Spleen (tissue), 11 donors: ENCODE results near the gene ARHGAP11A. TPM values are rescaled to one million over a fixed set of nuclear protein-coding genes. Genes with fewer than 3 reads are reported as not detected.

Experiments
- DNase-seq: peaks from one replicate; pipeline ENCODE4 v3.0.0-alpha.2; 2020
- H3K27ac ChIP-seq, 8 donors: fragments of 200-600 bp; sonication (generic) in 7 of 8; 1 replicate in 4 of 8; 2 replicates in 4 of 8; pipeline versions ENCODE4 v1.5.0 to v1.8.0; 2016 to 2021; ENCODE audit warnings: inconsistent platforms in 4 of 8, mild to moderate bottlenecking in 4 of 8, moderate library complexity in 1 of 8
- H3K27me3 ChIP-seq, 7 donors: fragments of 200-600 bp; sonication (generic) in 6 of 7; replicated peaks in 1 of 7; 1 replicate in 4 of 7; 2 replicates in 3 of 7; pipeline versions ENCODE4 v1.5.0 to v1.8.0; 2016 to 2021; ENCODE audit warnings: inconsistent platforms in 3 of 7, mild to moderate bottlenecking in 1 of 7
- H3K36me3 ChIP-seq, 6 donors: fragments of 200-600 bp; sonication (generic) in 5 of 6; 1 replicate in 4 of 6; 2 replicates in 2 of 6; pipeline versions ENCODE4 v1.5.0 to v1.8.0; 2016 to 2021; ENCODE audit warnings: inconsistent platforms in 2 of 6
- H3K4me1 ChIP-seq, 6 donors: fragments of 200-600 bp; sonication (generic) in 5 of 6; 1 replicate in 3 of 6; 2 replicates in 3 of 6; pipeline versions ENCODE4 v1.5.0 to v1.8.0; 2016 to 2021; ENCODE audit warnings: inconsistent platforms in 3 of 6
- H3K4me3 ChIP-seq, 8 donors: fragments of 200-600 bp; sonication (generic) in 7 of 8; 1 replicate in 4 of 8; 2 replicates in 4 of 8; pipeline versions ENCODE4 v1.5.0 to v1.8.0; 2016 to 2021; ENCODE audit warnings: inconsistent platforms in 4 of 8, mild to moderate bottlenecking in 4 of 8, moderate library complexity in 2 of 8
- H3K9me3 ChIP-seq, 8 donors: fragments of 200-600 bp; sonication (generic) in 7 of 8; 1 replicate in 4 of 8; 2 replicates in 4 of 8; pipeline versions ENCODE4 v1.5.0 to v1.8.0; 2016 to 2021; ENCODE audit warnings: inconsistent platforms in 4 of 8
- CTCF ChIP-seq, 11 experiments: fragments of 200-600 bp in 7 of 11; fragments of 450-650 bp in 4 of 11; sonication (generic) in 4 of 11; IDR thresholded peaks in 8 of 11; conservative IDR thresholded peaks in 3 of 11; 1 replicate in 7 of 11; 2 replicates in 4 of 11; pipeline versions ENCODE4 v1.4.0 to v1.8.0; 2016 to 2021; ENCODE audit warnings: antibody characterized with exemption in 11 of 11, inconsistent platforms in 4 of 11, mild to moderate bottlenecking in 1 of 11
- POLR2A ChIP-seq, 3 donors: fragments of 450-650 bp; IDR thresholded peaks; one replicate each; pipeline ENCODE4 v1.5.1; 2017; ENCODE audit warnings: antibody characterized with exemption in 3 of 3, mild to moderate bottlenecking in 1 of 3
- POLR2AphosphoS5 ChIP-seq, 3 donors: sonication (generic); formaldehyde crosslinking; IDR thresholded peaks; one replicate each; pipeline ENCODE4 v1.5.1; 2017; ENCODE audit warnings: antibody characterized with exemption in 3 of 3
- WGBS, 5 donors: extraction: QIAGEN DNeasy Blood & Tissue Kit in 3 of 5; methylation state at CpG; one replicate each; pipeline versions ENCODE4 v1.1.5 to v1.1.7; 2013 to 2018; 5-methylcytosine and 5-hydroxymethylcytosine counted together
- intact Hi-C: fragments of 100-400 bp; cut with DNase I; formaldehyde crosslinking; loops from one replicate; pipeline ENCODE4 v1.15.0; 2023; ENCODE audit warnings: low total_unique reads
- polyA plus RNA-seq, 3 donors: library from polyadenylated mRNA; stranded (reverse); fragments of 200-250 nt; gene quantifications; one replicate each; pipeline ENCODE4 v1.2.1, GENCODE V29; 2013
- total RNA-seq, 7 donors: library from RNA; depleted of rRNA in 3 of 7; stranded (reverse); fragments of >200 nt in 3 of 7; fragmentation: NEBNext Ultra II Directional in 4 of 7; extraction: Animal tissue kit (Norgen Biotek cat#: 25700) in 4 of 7; gene quantifications; one replicate each; pipeline versions ENCODE4 v1.1.0 to v1.2.1, GENCODE V29; 2016 to 2021
- donor health status: healthy with polysubstance abuse.
- donor health status: DM: no; HTN: no; CAD: no; lungs with moderate emphysema.
- donor health status: DM: no; HTN: no; CAD: no.
- donor health status: Bipolar disorder and iron deficiency.
- donor health status: healthy.
- donor health status: DM: no; HTN: no; CAD: no.
- donor health status: DM: yes; HTN: yes; CAD: no.

ARHGAP11A gene
- total and polyA plus RNA-seq, 10 donors, result 1.1 to 9.5 (median 5.6) TPM

DNA sequence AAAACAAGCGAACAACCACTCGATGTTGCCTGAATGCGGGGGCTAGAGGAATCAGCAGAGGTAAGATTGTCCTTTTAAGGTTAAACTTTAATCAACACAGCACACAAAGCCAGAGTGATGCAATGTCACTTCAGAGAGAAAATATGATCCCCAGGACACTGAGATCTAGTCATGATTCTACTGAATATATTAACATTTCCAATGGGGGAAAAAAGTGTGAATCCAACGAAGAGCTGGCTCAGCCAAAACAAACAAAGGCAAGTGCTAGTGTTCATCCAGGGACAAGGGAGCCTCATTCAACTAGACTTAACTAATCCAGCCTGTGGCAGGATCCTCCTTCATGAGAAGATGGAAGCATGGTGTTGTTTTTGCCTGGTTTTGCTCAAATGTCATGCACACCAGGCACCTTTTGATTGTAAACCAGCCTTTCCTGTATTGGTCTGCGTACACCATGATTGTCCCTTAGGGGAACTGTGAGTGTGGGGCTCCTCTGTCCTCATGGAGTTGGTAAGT, 62.0 kb downstream of the ARHGAP11A start:
- DNase-seq, result no peak
- Histone ChIP-seq H3K9me3 (no peaks in the 10 kb centered on the region), H3K4me1 (no peaks in the 10 kb centered on the region), H3K4me3 (no peak overlapping the region), H3K27ac (no peak overlapping the region), H3K36me3 (no peaks in the 10 kb centered on the region), H3K27me3 (no peaks in the 10 kb centered on the region)
- whole genome bisulfite sequencing, 5 donors, result 85 to 95% (median 92%) methylated on average over 5 of the region's 5 CpGs
- intact Hi-C loops, result no loop called here
- TF ChIP-seq POLR2AphosphoS5 (IDR thresholded peaks at IDR 0.05) (no peak), POLR2A (IDR thresholded peaks at IDR 0.05) (no peak), CTCF (IDR thresholded peaks at IDR 0.05 in 8 of 11, conservative IDR thresholded peaks at IDR 0.05 in 3 of 11) (no peak)

DNA sequence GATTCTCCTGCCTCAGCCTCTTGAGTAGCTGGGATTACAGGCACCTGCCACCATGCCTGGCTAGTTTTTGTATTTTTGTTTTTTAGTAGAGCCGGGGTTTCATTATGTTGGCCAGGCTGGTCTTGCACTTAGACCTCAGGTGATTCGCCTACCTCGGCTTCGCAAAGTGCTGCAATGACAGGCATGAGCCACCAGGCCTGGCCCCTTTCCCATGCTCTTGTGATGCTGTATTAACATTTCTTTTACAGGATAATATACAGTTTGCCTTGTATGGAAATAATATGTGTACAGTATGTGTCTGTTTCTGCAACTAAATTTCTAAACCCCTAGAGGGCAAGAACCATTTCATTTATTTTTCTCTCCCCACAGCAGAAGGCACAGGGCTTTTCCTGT, 64.0 kb downstream of the ARHGAP11A start:
- Histone ChIP-seq H3K27me3 (no peaks in the 10 kb centered on the region), H3K9me3 (no peaks in the 10 kb centered on the region), H3K4me1 (no peaks in the 10 kb centered on the region), H3K27ac (no peak overlapping the region), H3K36me3 (no peaks in the 10 kb centered on the region), H3K4me3 (no peak overlapping the region)
- no peak for DNase-seq
- 92 to 99% (median 98%) methylated on average over 4 of the region's 4 CpGs for WGBS, 5 donors
- TF ChIP-seq POLR2A (IDR thresholded peaks at IDR 0.05) (no peak), POLR2AphosphoS5 (IDR thresholded peaks at IDR 0.05) (no peak), CTCF (IDR thresholded peaks at IDR 0.05 in 8 of 11, conservative IDR thresholded peaks at IDR 0.05 in 3 of 11) (no peak)
- intact Hi-C loops, result no loop called here

DNA sequence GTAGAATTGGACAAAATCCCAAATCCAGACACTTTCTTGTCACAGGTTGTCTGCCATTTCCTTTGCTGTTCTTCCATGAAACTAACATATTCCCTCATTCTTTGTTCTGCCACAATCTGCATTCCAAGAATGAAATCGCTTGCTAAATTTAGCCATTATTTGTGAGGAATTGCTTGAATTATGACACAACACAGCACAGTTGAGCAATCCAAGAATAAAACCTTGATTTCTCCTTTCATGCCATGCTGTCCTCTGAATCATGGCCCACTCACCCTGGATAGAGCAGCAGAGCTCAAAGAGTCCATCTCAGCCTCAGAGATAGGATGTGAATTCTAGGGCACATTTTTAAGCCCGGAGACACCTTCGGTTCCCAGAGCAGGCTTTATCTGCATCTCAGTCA, 67.3 kb downstream of the ARHGAP11A start:
- Histone ChIP-seq H3K27ac (no peak overlapping the region), H3K4me1 (no peaks in the 10 kb centered on the region), H3K4me3 (no peak overlapping the region), H3K27me3 (no peaks in the 10 kb centered on the region), H3K36me3 (no peaks in the 10 kb centered on the region), H3K9me3 (no peaks in the 10 kb centered on the region)
- no peak for DNase-seq
- TF ChIP-seq POLR2A (IDR thresholded peaks at IDR 0.05), result no peak
- TF ChIP-seq CTCF (IDR thresholded peaks at IDR 0.05 in 8 of 11, conservative IDR thresholded peaks at IDR 0.05 in 3 of 11), result no peak
- no peak for TF ChIP-seq POLR2AphosphoS5 (IDR thresholded peaks at IDR 0.05)
- WGBS, 5 donors, result 90 to 96% (median 92%) methylated on average over 3 of the region's 3 CpGs
- intact Hi-C loops, result no loop called here

- WGBS, 5 donors, result 94 to 98% (median 97%) methylated on average over 2 of the region's 2 CpGs
Observed at GRCh38 chr15:32682977-32683630, 67.8 kb downstream of the ARHGAP11A start.

More at GRCh38 chr15:32682977-32683630, 67.8 kb downstream of the ARHGAP11A start:
- H3K4me3 ChIP-seq, result no peak overlapping the region
- DNase-seq, result no peak
- H3K36me3 ChIP-seq, result no peaks in the 10 kb centered on the region
- no peaks in the 10 kb centered on the region for H3K4me1 ChIP-seq
- H3K9me3 ChIP-seq, result no peaks in the 10 kb centered on the region
- intact Hi-C loops, result no loop called here
- H3K27ac ChIP-seq, result no peak overlapping the region
- no peaks in the 10 kb centered on the region for H3K27me3 ChIP-seq
- no peak for TF ChIP-seq POLR2AphosphoS5 (IDR thresholded peaks at IDR 0.05)
- TF ChIP-seq POLR2A (IDR thresholded peaks at IDR 0.05), result no peak
- TF ChIP-seq CTCF (IDR thresholded peaks at IDR 0.05 in 8 of 11, conservative IDR thresholded peaks at IDR 0.05 in 3 of 11), result no peak
